Naive thymus-derived CD8-positive, alpha-beta T cell (primary cell): ENCODE measurements around the gene C10orf67. TPM values are rescaled to one million over a fixed set of nuclear protein-coding genes. Genes with fewer than 3 reads are reported as not detected.
A peak's percentile ranks its signal among the peaks of the same experiment; 100 is the strongest.

Experiments
- ATAC-seq, 2 donors: fragments of 150-1000 bp; cut with Tn5 transposase in 1 of 2; sonication (Bioruptor Pico), chemical (Tn5 transposase) in 1 of 2; 1 replicate in 1 of 2; 2 replicates in 1 of 2; pipeline ENCODE4 v1.10.0; 2021; ENCODE audit warnings: mild to moderate bottlenecking in 2 of 2, moderate library complexity in 2 of 2
- POLR2A ChIA-PET: fragments of 350-600 bp; sonication (Branson Sonifier 250); formaldehyde crosslinking; loops from one replicate; lab custom pipeline; 2021; ENCODE audit warnings: antibody characterized with exemption; lab: Charles Lee
- DNase-seq, 10 donors: peaks; one replicate each; pipeline versions ENCODE4 v3.0.0 to v3.0.0-alpha.2; 2020 to 2022
- H3K27ac Mint-ChIP-seq, 10 donors: one replicate each; pipeline ENCODE4 v1.8.0; 2020 to 2022; ENCODE audit warnings: mild to moderate bottlenecking in 10 of 10, mixed read lengths in 10 of 10, moderate library complexity in 4 of 10, inconsistent platforms in 1 of 10
- H3K27me3 Mint-ChIP-seq, 5 donors: one replicate each; pipeline ENCODE4 v1.8.0; 2021 to 2022; ENCODE audit warnings: mixed read lengths in 5 of 5
- H3K36me3 Mint-ChIP-seq, 3 donors: one replicate each; pipeline ENCODE4 v1.8.0; 2020 to 2022; ENCODE audit warnings: mixed read lengths in 3 of 3, mild to moderate bottlenecking in 2 of 3, inconsistent platforms in 1 of 3
- H3K4me1 Mint-ChIP-seq, 4 donors: one replicate each; pipeline ENCODE4 v1.8.0; 2021 to 2022; ENCODE audit warnings: mixed read lengths in 4 of 4
- H3K4me3 Mint-ChIP-seq, 10 donors: one replicate each; pipeline ENCODE4 v1.8.0; 2020 to 2022; ENCODE audit warnings: mild to moderate bottlenecking in 10 of 10, mixed read lengths in 10 of 10, moderate library complexity in 6 of 10, inconsistent platforms in 1 of 10
- H3K9me3 Mint-ChIP-seq, 9 donors: one replicate each; pipeline ENCODE4 v1.8.0; 2020 to 2022; ENCODE audit warnings: mixed read lengths in 9 of 9, mild to moderate bottlenecking in 3 of 9, inconsistent platforms in 1 of 9, moderate library complexity in 1 of 9
- polyA plus RNA-seq, 3 donors: library from polyadenylated mRNA; unstranded; fragments of 300-500 nt; fragmentation: Illumina TruSeq; gene quantifications; one replicate each; pipeline ENCODE4 v1.2.3, GENCODE V29; 2021
- total RNA-seq, 8 experiments: library from RNA in 2 of 8; stranded (reverse) in 2 of 8; gene quantifications; one replicate each; pipeline ENCODE4 v1.2.3 and lab custom pipeline; 2021 to 2026

C10orf67 gene
- total and polyA plus RNA-seq, 5 experiments from 2014 or later: 0.16 TPM; not detected in 4

GRCh38 chr10:23230582-23230981 is 114.0 kb downstream of the C10orf67 start:
- Mint-ChIP-seq H3K9me3 (peaks cover 0 to 34% (median 5%) of the 10 kb centered on the region in 9 donors), H3K27me3 (peaks cover 2 to 44% (median 13%) of the 10 kb centered on the region in 5 donors), H3K4me1 (no peaks in the 10 kb centered on the region), H3K27ac (no peak overlapping the region), H3K4me3 (no peak overlapping the region), H3K36me3 (no peaks in the 10 kb centered on the region)
- DNase-seq (no peak), ATAC-seq (no peak)
- POLR2A ChIA-PET: no interaction called here

- no peak overlapping the region for H3K4me3 Mint-ChIP-seq
- ATAC-seq: no peak
- DNase-seq: no peak
- H3K36me3 Mint-ChIP-seq: no peaks in the 10 kb centered on the region
- H3K4me1 Mint-ChIP-seq: peaks cover 0 to 2% (median 0%) of the 10 kb centered on the region in 4 donors
- H3K27me3 Mint-ChIP-seq: peaks cover 5 to 28% (median 15%) of the 10 kb centered on the region in 5 donors
- H3K9me3 Mint-ChIP-seq: no peaks in the 10 kb centered on the region
- H3K27ac Mint-ChIP-seq: no peak overlapping the region
- POLR2A ChIA-PET: no interaction called here
Measured at GRCh38 chr10:23217471-23217870, 127.1 kb downstream of the C10orf67 start.

- Mint-ChIP-seq H3K4me1 (no peaks in the 10 kb centered on the region), H3K9me3 (no peaks in the 10 kb centered on the region), H3K36me3 (peaks cover 0 to 5% (median 0%) of the 10 kb centered on the region in 3 donors), H3K4me3 (no peak overlapping the region), H3K27ac (no peak overlapping the region), H3K27me3 (peaks cover 13 to 60% (median 36%) of the 10 kb centered on the region in 5 donors)
- no peak for DNase-seq
- no peak for ATAC-seq
- POLR2A ChIA-PET: no interaction called here
Measured at GRCh38 chr10:23205972-23206642, 138.5 kb downstream of the C10orf67 start.

- ATAC-seq: no peak
- peaks cover 16 to 57% (median 43%) of the 10 kb centered on the region in 5 donors for H3K27me3 Mint-ChIP-seq
- H3K4me1 Mint-ChIP-seq: peaks cover 0 to 2% (median 0%) of the 10 kb centered on the region in 4 donors
- no peaks in the 10 kb centered on the region for H3K9me3 Mint-ChIP-seq
- H3K4me3 Mint-ChIP-seq: no peak overlapping the region
- DNase-seq: no peak
- H3K27ac Mint-ChIP-seq: no peak overlapping the region
- POLR2A ChIA-PET: no interaction called here
- H3K36me3 Mint-ChIP-seq: peaks cover 0 to 5% (median 0%) of the 10 kb centered on the region in 3 donors
Measured at GRCh38 chr10:23204773-23205172, 139.8 kb downstream of the C10orf67 start.

- POLR2A ChIA-PET: no interaction called here
- no peak overlapping the region for H3K4me3 Mint-ChIP-seq
Measured at GRCh38 chr10:23203369-23204325, 140.9 kb downstream of the C10orf67 start.

GRCh38 chr10:23202779-23203178 is 141.8 kb downstream of the C10orf67 start:
- ATAC-seq: no peak
- H3K36me3 Mint-ChIP-seq: no peaks in the 10 kb centered on the region
- no peak overlapping the region for H3K4me3 Mint-ChIP-seq
- peaks cover 0 to 3% (median under 1%) of the 10 kb centered on the region in 4 donors for H3K4me1 Mint-ChIP-seq
- no peak for DNase-seq
- H3K27me3 Mint-ChIP-seq: peaks cover 21 to 55% (median 49%) of the 10 kb centered on the region in 5 donors
- POLR2A ChIA-PET: no interaction called here
- peaks cover 0 to 2% (median 0%) of the 10 kb centered on the region in 9 donors for H3K9me3 Mint-ChIP-seq
- H3K27ac Mint-ChIP-seq: no peak overlapping the region

More at GRCh38 chr10:23203369-23204325, 140.9 kb downstream of the C10orf67 start:
- Mint-ChIP-seq H3K27ac (no peak overlapping the region), H3K4me1 (peaks cover 0 to 2% (median 0%) of the 10 kb centered on the region in 4 donors), H3K9me3 (no peaks in the 10 kb centered on the region), H3K36me3 (no peaks in the 10 kb centered on the region), H3K27me3 (peaks cover 14 to 50% (median 41%) of the 10 kb centered on the region in 5 donors)
- DNase-seq (no peak), ATAC-seq (no peak)

GRCh38 chr10:23201837-23202236 is 142.8 kb downstream of the C10orf67 start:
- ATAC-seq: no peak
- H3K4me1 Mint-ChIP-seq: peaks cover 0 to 3% (median under 1%) of the 10 kb centered on the region in 4 donors
- no peak overlapping the region for H3K27ac Mint-ChIP-seq
- DNase-seq: no peak
- H3K4me3 Mint-ChIP-seq: no peak overlapping the region
- peaks cover 22 to 64% (median 57%) of the 10 kb centered on the region in 5 donors for H3K27me3 Mint-ChIP-seq
- no peaks in the 10 kb centered on the region for H3K36me3 Mint-ChIP-seq
- POLR2A ChIA-PET: no interaction called here
- H3K9me3 Mint-ChIP-seq: peaks cover 0 to 2% (median 0%) of the 10 kb centered on the region in 9 donors

- H3K27me3 Mint-ChIP-seq: peaks cover 29 to 72% (median 64%) of the 10 kb centered on the region in 5 donors
- peaks cover 0 to 3% (median under 1%) of the 10 kb centered on the region in 4 donors for H3K4me1 Mint-ChIP-seq
- ATAC-seq (no peak), DNase-seq (no peak)
- H3K27ac Mint-ChIP-seq: no peak overlapping the region
- POLR2A ChIA-PET: no interaction called here
- H3K4me3 Mint-ChIP-seq: no peak overlapping the region
- H3K36me3 Mint-ChIP-seq: no peaks in the 10 kb centered on the region
- peaks cover 0 to 2% (median 0%) of the 10 kb centered on the region in 9 donors for H3K9me3 Mint-ChIP-seq
Measured at GRCh38 chr10:23200997-23201652, 143.5 kb downstream of the C10orf67 start.

- Mint-ChIP-seq H3K4me1 (peaks cover 0 to 3% (median under 1%) of the 10 kb centered on the region in 4 donors), H3K9me3 (peaks cover 0 to 2% (median 0%) of the 10 kb centered on the region in 9 donors), H3K27ac (no peak overlapping the region), H3K36me3 (no peaks in the 10 kb centered on the region), H3K4me3 (peak overlapping the region in 1 of 10 donors; percentile 33), H3K27me3 (peaks cover 34 to 77% (median 68%) of the 10 kb centered on the region in 5 donors)
- ATAC-seq (no peak), DNase-seq (no peak)
- POLR2A ChIA-PET: no interaction called here
Measured at GRCh38 chr10:23200586-23200985, 144.0 kb downstream of the C10orf67 start.

GRCh38 chr10:23199768-23200511 is 144.7 kb downstream of the C10orf67 start:
- Mint-ChIP-seq H3K27ac (peak overlapping the region in 1 of 10 donors; percentile 34), H3K27me3 (peaks cover 37 to 81% (median 70%) of the 10 kb centered on the region in 5 donors), H3K36me3 (no peaks in the 10 kb centered on the region), H3K9me3 (peaks cover 0 to 2% (median 0%) of the 10 kb centered on the region in 9 donors), H3K4me1 (peaks cover 0 to 3% (median under 1%) of the 10 kb centered on the region in 4 donors), H3K4me3 (no peak overlapping the region)
- ATAC-seq (no peak), DNase-seq (no peak)
- POLR2A ChIA-PET: no interaction called here

- ATAC-seq (no peak), DNase-seq (no peak)
- Mint-ChIP-seq H3K9me3 (peaks cover 0 to 2% (median 0%) of the 10 kb centered on the region in 9 donors), H3K36me3 (no peaks in the 10 kb centered on the region), H3K27me3 (peaks cover 37 to 80% (median 67%) of the 10 kb centered on the region in 5 donors), H3K4me1 (peaks cover 0 to 3% (median under 1%) of the 10 kb centered on the region in 4 donors), H3K27ac (peak overlapping the region in 1 of 10 donors; percentile 34), H3K4me3 (no peak overlapping the region)
- POLR2A ChIA-PET: no interaction called here
Measured at GRCh38 chr10:23198940-23199767, 145.4 kb downstream of the C10orf67 start.
